ENCODE data around the gene EIF4ENIF1. TPM values are rescaled to one million over a fixed set of nuclear protein-coding genes. Genes with fewer than 3 reads are reported as not detected.
"Not testable (repeated sequence)": the region's sequence is repeated elsewhere in the genome, so short reads cannot be mapped to it uniquely, and the experiment has no call there.

Gene EIF4ENIF1
- total and polyA plus RNA-seq, 9 donors = 8.4 to 50.2 (median 37.5) TPM

- Histone ChIP-seq H3K36me3 (no peaks in the 10 kb centered on the region), H3K9me3 (no peaks in the 10 kb centered on the region), H3K27me3 (no peaks in the 10 kb centered on the region), H3K4me3 (no peak overlapping the region), H3K4me1 (ENCODE audit: insufficient read depth) (peaks cover 2% of the 10 kb centered on the region), H3K27ac (no peak overlapping the region)
- intact Hi-C loops (cut with DNase I) = no loop called here
- DNase-seq = no peak
- 91 to 95% (median 94%) methylated on average over 7 of the region's 7 CpGs for WGBS, 3 donors
- no peak for TF ChIP-seq EP300 (IDR thresholded peaks at IDR 0.05)
- TF ChIP-seq, protein P1, sequence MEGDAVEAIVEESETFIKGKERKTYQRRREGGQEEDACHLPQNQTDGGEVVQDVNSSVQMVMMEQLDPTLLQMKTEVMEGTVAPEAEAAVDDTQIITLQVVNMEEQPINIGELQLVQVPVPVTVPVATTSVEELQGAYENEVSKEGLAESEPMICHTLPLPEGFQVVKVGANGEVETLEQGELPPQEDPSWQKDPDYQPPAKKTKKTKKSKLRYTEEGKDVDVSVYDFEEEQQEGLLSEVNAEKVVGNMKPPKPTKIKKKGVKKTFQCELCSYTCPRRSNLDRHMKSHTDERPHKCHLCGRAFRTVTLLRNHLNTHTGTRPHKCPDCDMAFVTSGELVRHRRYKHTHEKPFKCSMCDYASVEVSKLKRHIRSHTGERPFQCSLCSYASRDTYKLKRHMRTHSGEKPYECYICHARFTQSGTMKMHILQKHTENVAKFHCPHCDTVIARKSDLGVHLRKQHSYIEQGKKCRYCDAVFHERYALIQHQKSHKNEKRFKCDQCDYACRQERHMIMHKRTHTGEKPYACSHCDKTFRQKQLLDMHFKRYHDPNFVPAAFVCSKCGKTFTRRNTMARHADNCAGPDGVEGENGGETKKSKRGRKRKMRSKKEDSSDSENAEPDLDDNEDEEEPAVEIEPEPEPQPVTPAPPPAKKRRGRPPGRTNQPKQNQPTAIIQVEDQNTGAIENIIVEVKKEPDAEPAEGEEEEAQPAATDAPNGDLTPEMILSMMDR (IDR thresholded peaks at IDR 0.05) = no peak
- no peak for TF ChIP-seq POLR2A (IDR thresholded peaks at IDR 0.05)
These were observed 49.0 kb downstream of the EIF4ENIF1 start for GRCh38 chr22:31440681-31441080.

DNA sequence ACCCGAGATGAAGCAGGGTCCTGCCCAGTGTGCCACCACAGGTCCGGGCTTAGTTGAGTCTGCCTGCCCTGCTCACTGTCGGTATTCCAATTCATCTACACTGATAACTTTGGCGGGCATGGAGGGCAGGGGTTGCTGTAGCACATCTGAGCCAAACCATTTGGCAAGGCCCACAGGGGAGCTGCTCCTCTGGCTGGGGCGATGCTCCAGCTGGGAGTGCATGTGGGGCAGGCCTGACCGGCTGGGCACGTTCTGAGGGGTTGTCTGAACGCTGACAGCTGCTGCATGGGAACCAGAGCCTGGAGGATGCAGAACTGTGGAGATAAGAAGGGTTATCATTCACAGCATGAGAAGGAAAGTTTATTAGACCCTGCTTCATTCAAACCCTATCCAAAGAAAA is 49.8 kb downstream of the EIF4ENIF1 start:
- Histone ChIP-seq H3K4me1 (ENCODE audit: insufficient read depth) (peaks cover 2% of the 10 kb centered on the region), H3K9me3 (no peaks in the 10 kb centered on the region), H3K4me3 (no peak overlapping the region), H3K27ac (no peak overlapping the region), H3K36me3 (no peaks in the 10 kb centered on the region), H3K27me3 (no peaks in the 10 kb centered on the region)
- TF ChIP-seq, protein P1 (IDR thresholded peaks at IDR 0.05) = no peak
- TF ChIP-seq EP300 (IDR thresholded peaks at IDR 0.05) (no peak), POLR2A (IDR thresholded peaks at IDR 0.05) (no peak)
- peak in 4 of 5 donors; percentile 35 to 50 (median 40) for DNase-seq
- intact Hi-C loops (cut with DNase I) = no loop called here
- 15 to 29% (median 17%) methylated on average over 8 of the region's 8 CpGs for WGBS, 3 donors

- Histone ChIP-seq H3K27ac (no peak overlapping the region), H3K27me3 (no peaks in the 10 kb centered on the region), H3K4me3 (no peak overlapping the region), H3K36me3 (no peaks in the 10 kb centered on the region), H3K4me1 (ENCODE audit: insufficient read depth) (peaks cover 2% of the 10 kb centered on the region), H3K9me3 (no peaks in the 10 kb centered on the region)
- TF ChIP-seq, protein P1 (IDR thresholded peaks at IDR 0.05) = no peak
- no peak for TF ChIP-seq POLR2A (IDR thresholded peaks at IDR 0.05)
- no peak for TF ChIP-seq EP300 (IDR thresholded peaks at IDR 0.05)
- intact Hi-C loops (cut with DNase I) = no loop called here
- WGBS, 3 donors = 52 to 61% (median 56%) methylated on average over 3 of the region's 3 CpGs
- DNase-seq = no peak
These were observed 53.5 kb downstream of the EIF4ENIF1 start for GRCh38 chr22:31436132-31436531.

DNA sequence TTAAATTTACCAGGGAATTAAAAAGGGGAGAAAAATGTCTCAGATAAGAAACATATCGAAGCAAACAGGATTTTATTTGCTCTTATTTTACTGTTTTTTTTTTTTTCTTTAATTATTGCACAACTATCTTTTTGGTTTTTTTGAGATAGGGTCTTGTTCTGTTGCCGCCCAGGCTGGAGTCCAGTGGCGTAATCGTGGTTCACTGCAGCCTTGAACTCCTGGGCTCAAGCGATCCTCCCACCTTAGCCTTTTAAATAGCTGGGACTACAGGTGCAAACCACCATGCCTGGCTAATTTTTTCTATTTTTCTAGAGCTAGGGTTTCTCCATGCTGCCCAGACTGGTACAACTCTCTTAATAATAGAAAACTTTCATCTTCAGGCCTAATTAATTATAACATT is 57.7 kb downstream of the EIF4ENIF1 start:
- no peaks in the 10 kb centered on the region for H3K36me3 ChIP-seq
- intact Hi-C loops (cut with DNase I) = no loop called here

GRCh38 chr22:31425331-31426050 is 64.2 kb downstream of the EIF4ENIF1 start:
- Histone ChIP-seq H3K4me1 (ENCODE audit: insufficient read depth) (no peaks in the 10 kb centered on the region), H3K36me3 (no peaks in the 10 kb centered on the region), H3K27ac (no peak overlapping the region), H3K4me3 (no peak overlapping the region), H3K9me3 (no peaks in the 10 kb centered on the region), H3K27me3 (no peaks in the 10 kb centered on the region)
- TF ChIP-seq, protein P1 (IDR thresholded peaks at IDR 0.05) = no peak
- TF ChIP-seq EP300 (IDR thresholded peaks at IDR 0.05) (no peak), POLR2A (IDR thresholded peaks at IDR 0.05) (no peak)
- WGBS, 3 donors = 82 to 86% (median 85%) methylated on average over 9 of the region's 9 CpGs
- DNase-seq = no peak
- intact Hi-C loops (cut with DNase I) = loop anchor here in 1 of 4 donors (10.0 kb wide), 1 partner anchor 49 kb away; no protein-coding TSS in a partner anchor

More for the DNA sequence above, 57.7 kb downstream of the EIF4ENIF1 start:
- Histone ChIP-seq H3K9me3 (no peaks in the 10 kb centered on the region), H3K4me1 (ENCODE audit: insufficient read depth) (peaks cover 2% of the 10 kb centered on the region), H3K4me3 (no peak overlapping the region), H3K27ac (peak overlapping the region in 1 of 2 donors; percentile 64), H3K27me3 (no peaks in the 10 kb centered on the region)
- peak; percentile 64 to 80 (median 75) for DNase-seq
- 13 to 41% (median 15%) methylated on average over 5 of the region's 5 CpGs for WGBS, 3 donors
- TF ChIP-seq EP300 (IDR thresholded peaks at IDR 0.05) = no peak

GRCh38 chr22:31402350-31402749 is 87.3 kb downstream of the EIF4ENIF1 start:
- H3K27me3 ChIP-seq; H3K36me3 ChIP-seq; DNase-seq; H3K4me1 ChIP-seq (ENCODE audit: insufficient read depth); H3K9me3 ChIP-seq; intact Hi-C loops (cut with DNase I); H3K4me3 ChIP-seq; H3K27ac ChIP-seq: not testable (repeated sequence)
- 89 to 91% (median 90%) methylated on average over 2 of the region's 2 CpGs for WGBS, 3 donors
